H1 (cell line): ENCODE measurements around the gene KPNA6. TPM values are rescaled to one million over a fixed set of nuclear protein-coding genes. Genes with fewer than 3 reads are reported as not detected.

Experiments used
- ASH2L ChIP-seq: fragments of 200-600, 300-600 bp; sonication (generic); IDR thresholded peaks from one replicate; pipeline ENCODE4 v1.7.1; 2017; ENCODE audit warnings: low read length
- BCL11A ChIP-seq, 2 experiments: IDR thresholded peaks; one replicate each; pipeline ENCODE4 v1.6.1; 2011; ENCODE audit warnings: low read depth in 2 of 2, low read length in 2 of 2, mild to moderate bottlenecking in 2 of 2
- BRCA1 ChIP-seq: IDR thresholded peaks from 2 replicates; pipeline ENCODE4 v1.6.1; 2012; ENCODE audit warnings: low read depth, low read length, improper control_type of control experiment
- CEBPB ChIP-seq: IDR thresholded peaks from 2 replicates; pipeline ENCODE4 v1.6.1; 2012; ENCODE audit warnings: low read depth, low read length
- EGR1 ChIP-seq: IDR thresholded peaks from 2 replicates; pipeline ENCODE4 v1.6.1; 2011; ENCODE audit warnings: low read depth, low read length, borderline replicate concordance
- HDAC2 ChIP-seq, 2 experiments: fragments of 300-600 bp in 1 of 2; sonication (generic) in 1 of 2; IDR thresholded peaks; 2 replicates each; pipeline ENCODE4 v1.6.1; 2011 to 2012; ENCODE audit warnings: low read depth in 2 of 2, low read length in 2 of 2, mild to moderate bottlenecking in 2 of 2, moderate library complexity in 2 of 2, borderline replicate concordance in 1 of 2, inconsistent platforms in 1 of 2
- KDM4A ChIP-seq: IDR thresholded peaks from one replicate; pipeline ENCODE4 v1.7.1; 2012; ENCODE audit warnings: low read depth, mild to moderate bottlenecking, moderate library complexity, low read length, inconsistent platforms; ENCODE audit not compliant: severe bottlenecking
- POU5F1 ChIP-seq: IDR thresholded peaks from 2 replicates; pipeline ENCODE4 v1.6.1; 2011; ENCODE audit warnings: low read depth, mild to moderate bottlenecking, low read length, moderate library complexity
- RAD21 ChIP-seq, 2 experiments: IDR thresholded peaks in 1 of 2; conservative IDR thresholded peaks in 1 of 2; 2 replicates each; pipeline ENCODE4 v1.6.1; 2011; ENCODE audit warnings: low read depth in 2 of 2, low read length in 2 of 2, improper control_type of control experiment in 1 of 2, inconsistent platforms in 1 of 2, mild to moderate bottlenecking in 1 of 2, moderate library complexity in 1 of 2
- SRF ChIP-seq: IDR thresholded peaks from 2 replicates; pipeline ENCODE4 v1.6.1; 2011; ENCODE audit warnings: mild to moderate bottlenecking, low read depth, low read length, moderate library complexity
- YY1 ChIP-seq: IDR thresholded peaks from 2 replicates; pipeline ENCODE4 v1.6.1; 2011; ENCODE audit warnings: low read depth, mild to moderate bottlenecking, low read length
- ZNF274 ChIP-seq: IDR thresholded peaks from 2 replicates; pipeline ENCODE4 v1.7.0; 2012; ENCODE audit warnings: low read length, borderline replicate concordance; ENCODE audit errors: extremely low read depth
- polyA plus RNA-seq, 7 experiments: library from polyadenylated mRNA; depleted of rRNA in 3 of 7; stranded (reverse) in 5 of 7; unstranded in 2 of 7; fragments of >200 nt in 5 of 7; fragments of 200-250 nt in 2 of 7; gene quantifications; 1 replicate in 5 of 7; 2 replicates in 1 of 7; 4 replicates in 1 of 7; pipeline versions ENCODE4 v1.2.1 to v1.2.3, GENCODE V29; 2011 to 2013; ENCODE audit warnings: missing spikeins in 2 of 7, mixed read lengths in 2 of 7
- total RNA-seq: library from RNA; stranded (reverse); fragmentation: NEBNext Ultra II Directional; extraction: Animal tissue kit (Norgen Biotek cat#: 25700); gene quantifications from 2 replicates; pipeline ENCODE4 v1.2.1, GENCODE V29; 2021
- TF ChIP-seq, protein P1 (sequence below), 3 experiments: IDR thresholded peaks; 1 replicate in 2 of 3; 2 replicates in 1 of 3; pipeline versions ENCODE4 v1.5.1 to v1.6.1; 2011; ENCODE audit warnings: low read length in 3 of 3, mild to moderate bottlenecking in 3 of 3, inconsistent platforms in 2 of 3, low read depth in 1 of 3, moderate library complexity in 1 of 3; ENCODE audit not compliant: insufficient read depth in 1 of 3; ENCODE audit errors: control extremely low read depth in 1 of 3

KPNA6 gene
- total and polyA plus RNA-seq, 2 of the 8 experiments (the other 6 are each of a cell fraction or from before 2014, with no cell fraction given), result 24.2 to 120 TPM

DNA sequence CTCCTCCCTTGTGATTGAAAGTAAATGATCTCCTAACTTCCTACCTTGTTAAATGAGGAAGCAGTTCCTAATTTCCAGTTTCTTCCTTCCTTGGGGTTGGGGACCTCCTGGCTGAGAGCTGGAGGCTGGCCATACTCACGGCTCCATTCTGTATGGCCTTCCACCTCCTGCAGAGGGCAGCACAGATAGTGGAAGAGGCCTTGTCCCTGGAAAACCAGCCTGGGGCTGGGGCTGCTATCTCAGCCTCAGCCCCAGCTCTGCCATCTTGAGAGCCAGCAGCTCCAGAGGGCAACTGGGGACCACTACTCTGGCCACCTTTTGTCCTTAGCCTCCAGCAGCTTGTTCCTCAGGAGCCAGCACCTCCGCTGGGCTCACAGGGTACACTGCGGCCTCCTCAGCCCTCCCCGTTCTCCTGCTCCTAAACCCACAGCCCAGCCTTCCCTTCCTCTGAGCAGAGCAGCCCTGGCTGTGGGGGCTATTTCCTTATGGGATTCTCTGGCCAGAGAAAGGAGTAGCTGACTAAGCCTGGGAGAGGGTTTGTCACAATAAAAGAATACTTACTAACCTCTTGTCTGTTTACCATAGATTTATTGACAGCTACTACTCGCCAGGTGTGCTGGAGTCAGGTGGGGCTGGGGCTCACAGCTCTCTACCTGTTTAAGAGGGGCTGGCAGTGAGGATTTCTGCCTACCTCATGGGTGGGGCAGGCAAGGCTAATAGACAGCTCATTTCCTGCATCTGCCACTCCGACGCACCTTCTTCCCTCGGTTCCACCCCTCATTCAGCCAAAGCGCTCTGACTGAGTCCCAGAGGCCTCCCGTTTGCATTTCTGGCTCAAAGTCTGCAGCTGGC is 108.0 kb downstream of the KPNA6 start (continued):
- TF ChIP-seq SRF, result no peak
- TF ChIP-seq BRCA1, result no peak
- TF ChIP-seq ASH2L, result no peak
- peak; percentile 76 to 87 for TF ChIP-seq RAD21 (IDR thresholded peaks at IDR 0.05 in 1 of 2, conservative IDR thresholded peaks at IDR 0.05 in 1 of 2; ENCODE audit: low read depth in 2 of 2, low read length in 2 of 2)
- TF ChIP-seq, protein P1, sequence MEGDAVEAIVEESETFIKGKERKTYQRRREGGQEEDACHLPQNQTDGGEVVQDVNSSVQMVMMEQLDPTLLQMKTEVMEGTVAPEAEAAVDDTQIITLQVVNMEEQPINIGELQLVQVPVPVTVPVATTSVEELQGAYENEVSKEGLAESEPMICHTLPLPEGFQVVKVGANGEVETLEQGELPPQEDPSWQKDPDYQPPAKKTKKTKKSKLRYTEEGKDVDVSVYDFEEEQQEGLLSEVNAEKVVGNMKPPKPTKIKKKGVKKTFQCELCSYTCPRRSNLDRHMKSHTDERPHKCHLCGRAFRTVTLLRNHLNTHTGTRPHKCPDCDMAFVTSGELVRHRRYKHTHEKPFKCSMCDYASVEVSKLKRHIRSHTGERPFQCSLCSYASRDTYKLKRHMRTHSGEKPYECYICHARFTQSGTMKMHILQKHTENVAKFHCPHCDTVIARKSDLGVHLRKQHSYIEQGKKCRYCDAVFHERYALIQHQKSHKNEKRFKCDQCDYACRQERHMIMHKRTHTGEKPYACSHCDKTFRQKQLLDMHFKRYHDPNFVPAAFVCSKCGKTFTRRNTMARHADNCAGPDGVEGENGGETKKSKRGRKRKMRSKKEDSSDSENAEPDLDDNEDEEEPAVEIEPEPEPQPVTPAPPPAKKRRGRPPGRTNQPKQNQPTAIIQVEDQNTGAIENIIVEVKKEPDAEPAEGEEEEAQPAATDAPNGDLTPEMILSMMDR (IDR thresholded peaks at IDR 0.05; ENCODE audit: control extremely low read depth in 1 of 3, insufficient read depth in 1 of 3, low read depth in 1 of 3, low read length in 3 of 3), result peak; percentile 86 to 91 (median 86)
- TF ChIP-seq EGR1, result no peak
- TF ChIP-seq HDAC2 (IDR thresholded peaks at IDR 0.05; ENCODE audit: borderline replicate concordance in 1 of 2, low read depth in 2 of 2, low read length in 2 of 2), result no peak
- TF ChIP-seq CEBPB, result no peak
- TF ChIP-seq KDM4A, result no peak
- no peak for TF ChIP-seq POU5F1
- no peak for TF ChIP-seq ZNF274
- TF ChIP-seq BCL11A (IDR thresholded peaks at IDR 0.05; ENCODE audit: low read depth in 2 of 2, low read length in 2 of 2), result no peak
- peak; percentile 77 for TF ChIP-seq YY1
